ENCODE measurements around the gene GNAI3. TPM values are rescaled to one million over a fixed set of nuclear protein-coding genes. Genes with fewer than 3 reads are reported as not detected.

The GNAI3 gene
- total RNA-seq, 1 donor from 2014 or later: 7.6 TPM

GRCh38 chr1:109634292-109634691, 85.9 kb downstream of the GNAI3 start:
- no peak for DNase-seq (ENCODE audit: extremely low spot score, unreplicated experiment)
- Mint-ChIP-seq H3K4me3 (ENCODE audit: unreplicated experiment) (no peak overlapping the region), H3K4me1 (ENCODE audit: unreplicated experiment) (peaks cover 12% of the 10 kb centered on the region), H3K27ac (ENCODE audit: unreplicated experiment) (no peak overlapping the region), H3K27me3 (ENCODE audit: unreplicated experiment) (no peaks in the 10 kb centered on the region), H3K9me3 (ENCODE audit: unreplicated experiment) (no peaks in the 10 kb centered on the region), H3K36me3 (ENCODE audit: unreplicated experiment) (peaks cover 18% of the 10 kb centered on the region)
- no peak for TF ChIP-seq CTCF (IDR thresholded peaks at IDR 0.05)

DNA sequence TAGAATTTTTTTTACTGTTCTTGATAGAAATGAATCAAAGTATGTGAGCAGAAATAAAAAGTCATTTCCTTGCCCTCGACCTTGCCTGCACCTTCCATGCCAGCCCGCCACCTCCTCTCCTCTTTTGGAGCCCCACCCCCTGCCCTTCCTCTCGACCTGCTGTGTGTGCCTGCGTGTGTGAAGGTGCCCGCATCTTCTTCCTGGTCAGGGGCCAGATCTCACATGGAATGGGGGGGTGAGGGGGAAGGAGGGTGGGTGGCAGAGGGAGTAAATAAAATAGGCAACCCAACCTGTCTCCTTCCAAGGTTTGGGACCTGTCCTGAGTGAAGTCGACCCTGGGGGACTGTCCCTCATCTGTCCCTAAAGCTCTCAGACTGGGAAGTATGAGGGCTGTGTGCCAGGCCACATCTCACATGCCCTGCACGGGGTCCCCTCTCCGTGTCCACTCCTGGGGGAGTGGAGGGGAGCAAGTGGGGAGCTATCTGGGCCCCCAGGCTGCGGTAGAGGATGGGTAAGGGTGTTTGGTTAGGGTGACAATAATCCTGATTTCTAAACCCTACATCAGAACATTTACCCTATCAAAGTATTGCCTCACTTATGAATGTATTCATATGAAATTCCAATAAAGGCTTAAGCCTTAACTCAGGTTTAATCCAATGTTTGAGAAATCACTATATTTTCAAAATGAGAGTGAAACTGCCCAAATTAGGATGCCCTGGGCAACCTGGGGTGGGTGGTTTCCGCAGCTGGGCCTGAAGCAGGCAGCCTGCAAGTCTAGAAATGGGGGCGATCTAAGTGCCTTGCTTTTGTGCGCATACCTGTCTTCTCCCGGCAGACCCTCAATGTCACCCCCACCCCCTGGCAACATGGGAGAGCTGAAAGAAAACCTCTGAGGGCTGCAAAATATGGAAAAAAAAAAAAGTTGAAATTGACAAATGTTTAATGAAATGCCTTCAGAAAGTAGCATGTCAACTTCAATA, 86.6 kb downstream of the GNAI3 start:
- Mint-ChIP-seq H3K4me1 (ENCODE audit: unreplicated experiment) (peaks cover 12% of the 10 kb centered on the region), H3K36me3 (ENCODE audit: unreplicated experiment) (peaks cover 12% of the 10 kb centered on the region), H3K9me3 (ENCODE audit: unreplicated experiment) (no peaks in the 10 kb centered on the region), H3K4me3 (ENCODE audit: unreplicated experiment) (no peak overlapping the region), H3K27me3 (ENCODE audit: unreplicated experiment) (no peaks in the 10 kb centered on the region), H3K27ac (ENCODE audit: unreplicated experiment) (no peak overlapping the region)
- no peak for DNase-seq (ENCODE audit: extremely low spot score, unreplicated experiment)
- no peak for TF ChIP-seq CTCF (IDR thresholded peaks at IDR 0.05)

GRCh38 chr1:109635862-109636200, 87.4 kb downstream of the GNAI3 start:
- Mint-ChIP-seq H3K27ac (ENCODE audit: unreplicated experiment) (no peak overlapping the region), H3K27me3 (ENCODE audit: unreplicated experiment) (no peaks in the 10 kb centered on the region), H3K9me3 (ENCODE audit: unreplicated experiment) (no peaks in the 10 kb centered on the region), H3K4me1 (ENCODE audit: unreplicated experiment) (peaks cover 12% of the 10 kb centered on the region), H3K4me3 (ENCODE audit: unreplicated experiment) (no peak overlapping the region), H3K36me3 (ENCODE audit: unreplicated experiment) (peaks cover 12% of the 10 kb centered on the region)
- DNase-seq (ENCODE audit: extremely low spot score, unreplicated experiment): no peak
- TF ChIP-seq CTCF (IDR thresholded peaks at IDR 0.05): no peak

- H3K27ac Mint-ChIP-seq (ENCODE audit: unreplicated experiment): peak overlapping the region; percentile 16
Measured at GRCh38 chr1:109636201-109636952, 88.0 kb downstream of the GNAI3 start.

More at GRCh38 chr1:109636201-109636952, 88.0 kb downstream of the GNAI3 start:
- no peak overlapping the region for H3K4me3 Mint-ChIP-seq (ENCODE audit: unreplicated experiment)
- H3K27me3 Mint-ChIP-seq (ENCODE audit: unreplicated experiment): no peaks in the 10 kb centered on the region
- TF ChIP-seq CTCF (IDR thresholded peaks at IDR 0.05): no peak
- DNase-seq (ENCODE audit: extremely low spot score, unreplicated experiment): peak; percentile 46
- peaks cover 8% of the 10 kb centered on the region for H3K36me3 Mint-ChIP-seq (ENCODE audit: unreplicated experiment)
- no peaks in the 10 kb centered on the region for H3K9me3 Mint-ChIP-seq (ENCODE audit: unreplicated experiment)
- peaks cover 12% of the 10 kb centered on the region for H3K4me1 Mint-ChIP-seq (ENCODE audit: unreplicated experiment)

Measured in osteocyte (in vitro differentiated cells).